Breast epithelium (tissue), 3 donors: Measurements from ENCODE around the gene ZFYVE26.

Experiments
- CTCF ChIP-seq, 3 donors: fragments of 450-650 bp; IDR thresholded peaks; one replicate each; pipeline ENCODE4 v1.5.1; 2016 to 2017; ENCODE audit warnings: antibody characterized with exemption in 3 of 3, mild to moderate bottlenecking in 3 of 3, moderate library complexity in 3 of 3
- POLR2AphosphoS5 ChIP-seq, 3 donors: sonication (generic); formaldehyde crosslinking; IDR thresholded peaks; one replicate each; pipeline ENCODE4 v1.6.1; 2017; ENCODE audit warnings: antibody characterized with exemption in 3 of 3

- TF ChIP-seq CTCF (IDR thresholded peaks at IDR 0.05) (no peak), POLR2AphosphoS5 (IDR thresholded peaks at IDR 0.05) (no peak)
Measured at GRCh38 chr14:67703997-67704396, 112.4 kb downstream of the ZFYVE26 start.
